ELF-1 (cell line): Measurements from ENCODE around the gene KATNBL1.
A peak's percentile ranks its signal among the peaks of the same experiment; 100 is the strongest.
"Not testable (repeated sequence)": the region's sequence is repeated elsewhere in the genome, so short reads cannot be mapped to it uniquely, and the experiment has no call there.

ENCODE experiments used
- DNase-seq: peaks from one replicate; pipeline ENCODE4 v3.0.0-alpha.2; 2016; ENCODE audit warnings: low read depth, low spot score

Gene KATNBL1

GRCh38 chr15:34193272-34193671 lies 16.6 kb downstream of the KATNBL1 start:
- DNase-seq = peak; percentile 22

GRCh38 chr15:34188711-34189110 lies 21.2 kb downstream of the KATNBL1 start:
- DNase-seq = no peak

- no peak for DNase-seq
These were observed 24.2 kb downstream of the KATNBL1 start for GRCh38 chr15:34185666-34186065.

GRCh38 chr15:34182942-34183341 lies 27.0 kb downstream of the KATNBL1 start:
- DNase-seq = peak; percentile 93

GRCh38 chr15:34179234-34179633 lies 30.7 kb downstream of the KATNBL1 start:
- no peak for DNase-seq

- DNase-seq = peak; percentile 22
These were observed 43.8 kb downstream of the KATNBL1 start for GRCh38 chr15:34165987-34166573.

- DNase-seq = no peak
These were observed 48.5 kb downstream of the KATNBL1 start for GRCh38 chr15:34161329-34161963.

- DNase-seq = no peak
These were observed 49.2 kb downstream of the KATNBL1 start for GRCh38 chr15:34160735-34161134.

- no peak for DNase-seq
These were observed 51.5 kb downstream of the KATNBL1 start for GRCh38 chr15:34158355-34158754.

GRCh38 chr15:34155859-34156258 lies 54.0 kb downstream of the KATNBL1 start:
- DNase-seq = no peak

GRCh38 chr15:34154725-34155204 lies 55.1 kb downstream of the KATNBL1 start:
- DNase-seq = no peak

- DNase-seq = no peak
These were observed 62.3 kb downstream of the KATNBL1 start for GRCh38 chr15:34147371-34148140.

- no peak for DNase-seq
These were observed 76.4 kb downstream of the KATNBL1 start for GRCh38 chr15:34133511-34133910.

GRCh38 chr15:34132881-34133280 lies 77.0 kb downstream of the KATNBL1 start:
- DNase-seq = no peak

- no peak for DNase-seq
These were observed 81.0 kb downstream of the KATNBL1 start for GRCh38 chr15:34128898-34129297.

- DNase-seq = peak; percentile 26
These were observed 83.4 kb downstream of the KATNBL1 start for GRCh38 chr15:34126522-34126921.

GRCh38 chr15:34125945-34126344 lies 84.0 kb downstream of the KATNBL1 start:
- no peak for DNase-seq

GRCh38 chr15:34124651-34125050 lies 85.2 kb downstream of the KATNBL1 start:
- no peak for DNase-seq

GRCh38 chr15:34122771-34123183 lies 87.1 kb downstream of the KATNBL1 start:
- DNase-seq = peak; percentile 41

GRCh38 chr15:34121786-34122185 lies 88.1 kb downstream of the KATNBL1 start:
- DNase-seq = peak; percentile 71

- DNase-seq = not testable (repeated sequence)
These were observed 89.5 kb downstream of the KATNBL1 start for GRCh38 chr15:34120420-34120819.

- no peak for DNase-seq
These were observed 90.6 kb downstream of the KATNBL1 start for GRCh38 chr15:34119291-34119690.

GRCh38 chr15:34116620-34117019 lies 93.3 kb downstream of the KATNBL1 start:
- DNase-seq = no peak
